ENCODE results near the gene EDN1. TPM values are rescaled to one million over a fixed set of nuclear protein-coding genes. Genes with fewer than 3 reads are reported as not detected.

The EDN1 gene
- total RNA-seq, 2 donors from 2014 or later, result 15.6 to 20.4 TPM

DNA sequence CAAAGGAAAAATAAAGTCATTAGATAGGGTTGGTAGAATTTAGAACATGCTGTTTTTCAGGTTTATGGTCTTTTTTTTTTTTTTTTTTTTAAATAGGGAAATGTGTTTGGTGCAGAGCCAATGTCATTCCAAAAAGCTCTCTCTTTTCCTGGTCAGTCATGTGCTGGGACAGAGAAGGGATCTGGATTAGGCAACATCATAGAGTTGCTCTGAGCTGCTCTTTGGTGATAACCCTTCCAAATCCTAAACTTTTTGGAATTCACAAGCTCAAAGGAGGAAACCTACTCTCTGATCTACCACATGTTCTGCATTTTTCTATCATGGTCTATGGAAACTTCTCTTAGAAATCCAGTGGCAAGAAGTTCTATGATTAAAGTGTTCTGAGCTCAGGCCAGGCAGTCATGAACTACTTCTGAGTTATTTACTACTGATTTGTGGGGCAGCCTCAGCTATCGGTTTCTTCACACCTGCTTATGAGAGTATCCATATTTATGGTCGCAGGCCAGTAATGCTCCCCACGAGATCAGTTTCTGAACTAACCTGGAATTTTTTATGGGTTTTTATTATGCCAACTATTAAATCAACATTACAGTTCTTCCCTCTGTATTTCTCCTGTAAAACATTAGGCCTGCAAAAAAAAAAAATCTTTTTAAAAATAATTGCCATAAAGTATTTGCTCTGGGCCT lies 4.8 kb downstream of the EDN1 start:
- Histone ChIP-seq H3K9me3 (no peaks in the 10 kb centered on the region), H3K27ac (no peak overlapping the region), H3K4me1 (replicated peaks) (no peaks in the 10 kb centered on the region), H3K36me3 (no peaks in the 10 kb centered on the region), H3K27me3 (replicated peaks; ENCODE audit: insufficient read depth) (no peaks in the 10 kb centered on the region), H3K4me3 (no peak overlapping the region)
- WGBS, result 73% methylated on average over 3 of the region's 3 CpGs
- intact Hi-C loops (cut with DNase I), result loop anchor here (10.0 kb wide), 1 partner anchor 640 kb away; no protein-coding TSS in a partner anchor
- TF ChIP-seq CTCF (IDR thresholded peaks at IDR 0.05) (no peak), POLR2AphosphoS5 (IDR thresholded peaks at IDR 0.05) (no peak), POLR2A (IDR thresholded peaks at IDR 0.05) (no peak)
- no peak for DNase-seq (ENCODE audit: low spot score)

- Histone ChIP-seq H3K9me3 (no peaks in the 10 kb centered on the region), H3K27me3 (replicated peaks; ENCODE audit: insufficient read depth) (no peaks in the 10 kb centered on the region), H3K36me3 (no peaks in the 10 kb centered on the region), H3K27ac (no peak overlapping the region), H3K4me3 (no peak overlapping the region), H3K4me1 (replicated peaks) (no peaks in the 10 kb centered on the region)
- intact Hi-C loops (cut with DNase I), result loop anchor here (10.0 kb wide), 1 partner anchor 641 kb away; no protein-coding TSS in a partner anchor
- TF ChIP-seq CTCF (IDR thresholded peaks at IDR 0.05), result no peak
- no peak for TF ChIP-seq POLR2A (IDR thresholded peaks at IDR 0.05)
- no peak for TF ChIP-seq POLR2AphosphoS5 (IDR thresholded peaks at IDR 0.05)
- WGBS, result 82% methylated on average over 14 of the region's 14 CpGs
- no peak for DNase-seq (ENCODE audit: low spot score)
These were observed 5.5 kb downstream of the EDN1 start for GRCh38 chr6:12295558-12296254.

DNA sequence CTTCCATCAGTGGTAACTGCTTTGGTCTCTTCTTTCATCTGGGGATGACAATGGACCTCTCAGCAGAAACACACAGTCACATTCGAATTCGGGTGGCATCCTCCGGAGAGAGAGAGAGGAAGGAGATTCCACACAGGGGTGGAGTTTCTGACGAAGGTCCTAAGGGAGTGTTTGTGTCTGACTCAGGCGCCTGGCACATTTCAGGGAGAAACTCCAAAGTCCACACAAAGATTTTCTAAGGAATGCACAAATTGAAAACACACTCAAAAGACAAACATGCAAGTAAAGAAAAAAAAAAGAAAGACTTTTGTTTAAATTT lies 6.1 kb downstream of the EDN1 start:
- Histone ChIP-seq H3K27me3 (replicated peaks; ENCODE audit: insufficient read depth) (no peaks in the 10 kb centered on the region), H3K9me3 (no peaks in the 10 kb centered on the region), H3K27ac (no peak overlapping the region), H3K4me1 (replicated peaks) (no peaks in the 10 kb centered on the region), H3K36me3 (no peaks in the 10 kb centered on the region), H3K4me3 (no peak overlapping the region)
- intact Hi-C loops (cut with DNase I), result loop anchor here (10.0 kb wide), 1 partner anchor 641 kb away; no protein-coding TSS in a partner anchor
- WGBS, result 42% methylated on average over 5 of the region's 5 CpGs
- TF ChIP-seq POLR2A (IDR thresholded peaks at IDR 0.05) (no peak), POLR2AphosphoS5 (IDR thresholded peaks at IDR 0.05) (no peak), CTCF (IDR thresholded peaks at IDR 0.05) (no peak)
- no peak for DNase-seq (ENCODE audit: low spot score)

DNA sequence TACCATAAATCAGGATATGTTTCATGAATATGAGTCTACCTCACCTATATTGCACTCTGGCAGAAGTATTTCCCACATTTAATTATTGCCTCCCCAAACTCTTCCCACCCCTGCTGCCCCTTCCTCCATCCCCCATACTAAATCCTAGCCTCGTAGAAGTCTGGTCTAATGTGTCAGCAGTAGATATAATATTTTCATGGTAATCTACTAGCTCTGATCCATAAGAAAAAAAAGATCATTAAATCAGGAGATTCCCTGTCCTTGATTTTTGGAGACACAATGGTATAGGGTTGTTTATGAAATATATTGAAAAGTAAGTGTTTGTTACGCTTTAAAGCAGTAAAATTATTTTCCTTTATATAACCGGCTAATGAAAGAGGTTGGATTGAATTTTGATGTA lies 6.4 kb downstream of the EDN1 start:
- intact Hi-C loops (cut with DNase I), result loop anchor here (10.0 kb wide), 1 partner anchor 642 kb away; no protein-coding TSS in a partner anchor
- H3K4me3 ChIP-seq, result no peak overlapping the region

More for the DNA sequence above, 6.4 kb downstream of the EDN1 start:
- no peak for DNase-seq (ENCODE audit: low spot score)
- Histone ChIP-seq H3K9me3 (no peaks in the 10 kb centered on the region), H3K36me3 (no peaks in the 10 kb centered on the region), H3K4me1 (replicated peaks) (no peaks in the 10 kb centered on the region), H3K27ac (no peak overlapping the region), H3K27me3 (replicated peaks; ENCODE audit: insufficient read depth) (no peaks in the 10 kb centered on the region)
- TF ChIP-seq POLR2A (IDR thresholded peaks at IDR 0.05) (no peak), POLR2AphosphoS5 (IDR thresholded peaks at IDR 0.05) (no peak), CTCF (IDR thresholded peaks at IDR 0.05) (no peak)
- 89% methylated on average over 3 of the region's 3 CpGs for WGBS
